Heart left ventricle (tissue), 13 donors: ENCODE results near the gene LRP2.

ENCODE experiments used
- CTCF ChIP-seq, 12 donors: fragments of 200-600 bp; sonication (generic) in 4 of 12; IDR thresholded peaks; one replicate each; pipeline versions ENCODE4 v1.5.0 to v1.8.0; 2018 to 2022; ENCODE audit warnings: antibody characterized with exemption in 12 of 12, mild to moderate bottlenecking in 5 of 12
- POLR2A ChIP-seq, 2 donors: fragments of 450-650 bp; IDR thresholded peaks; one replicate each; pipeline ENCODE4 v1.6.1; 2017; ENCODE audit warnings: antibody characterized with exemption in 2 of 2, mild to moderate bottlenecking in 2 of 2, moderate library complexity in 2 of 2
- donor health status: ischemic (EF 13 %, LVEDD 7.1; RV severe dilation, severe dysfunction).
- donor health status: DM: no; HTN: yes; CAD: no.
- donor health status: DM: no; HTN: no; CAD: no.
- donor health status: ischemic (EF 25% LVEDD 6.9; RV normal size, moderate dysfunction).
- donor health status: ischemic (EF 25% LVEDD 5.7; RV mildly dilated, moderate dysfunction).
- donor health status: ischemic (EF 35%, LVEDD 5.7; RV mildly dilated, moderate dysfunction).
- donor health status: nonischemic (EF 11% LVEDD 7.7; RV severe dilation, severe dysfunction).
- donor health status: DM: yes; HTN: yes; CAD: no.
- donor health status: PGD.
- donor health status: ischemic (EF 29% LVEDD 5.4; RV normal size, mild dysfunction).
- donor health status: nonischemic (EF 23%, LVEDD 6.1; RV moderate dilation, normal function).

DNA sequence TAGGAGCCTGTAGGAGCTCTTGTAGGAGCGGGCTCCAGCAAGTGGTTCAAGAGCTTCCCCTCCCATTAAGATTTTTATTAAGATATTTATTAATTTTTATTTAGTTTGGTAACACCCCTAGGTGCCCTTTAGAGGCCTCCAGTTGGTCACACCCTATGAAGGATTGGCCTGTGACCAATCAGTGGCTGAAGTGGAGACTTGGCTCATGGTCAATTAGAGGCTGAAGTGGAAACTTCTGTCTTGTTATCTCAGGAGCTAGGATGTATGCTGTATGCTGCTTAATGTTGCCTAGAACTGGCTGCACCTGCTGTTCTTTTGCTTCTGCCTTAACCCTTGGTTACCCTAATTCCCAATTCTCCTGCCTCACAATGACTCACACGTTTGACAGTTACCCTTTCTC, 244.3 kb downstream of the LRP2 start:
- TF ChIP-seq CTCF (IDR thresholded peaks at IDR 0.05) = no peak
- no peak for TF ChIP-seq POLR2A (IDR thresholded peaks at IDR 0.05)
